A673 (cell line): ENCODE results near the gene AJM1.

Experiments used
- EZH2 ChIP-seq: fragments of 200-600 bp; sonication (generic); IDR thresholded peaks from 2 replicates; pipeline ENCODE4 v1.6.1; 2017; ENCODE audit warnings: borderline replicate concordance, low read depth, mild to moderate bottlenecking, mixed read lengths, antibody characterized with exemption, low read length; ENCODE audit not compliant: poor library complexity, severe bottlenecking
- TF ChIP-seq, protein P1 (sequence below): fragments of 300-800, 200-600 bp; sonication (generic); conservative IDR thresholded peaks from 2 replicates; pipeline ENCODE4 v1.5.1; 2017; ENCODE audit warnings: low read depth, mild to moderate bottlenecking, antibody characterized with exemption, low read length, moderate library complexity, mixed read lengths

GRCh38 chr9:136805207-136805740, 37.0 kb upstream of the AJM1 start:
- TF ChIP-seq, protein P1, sequence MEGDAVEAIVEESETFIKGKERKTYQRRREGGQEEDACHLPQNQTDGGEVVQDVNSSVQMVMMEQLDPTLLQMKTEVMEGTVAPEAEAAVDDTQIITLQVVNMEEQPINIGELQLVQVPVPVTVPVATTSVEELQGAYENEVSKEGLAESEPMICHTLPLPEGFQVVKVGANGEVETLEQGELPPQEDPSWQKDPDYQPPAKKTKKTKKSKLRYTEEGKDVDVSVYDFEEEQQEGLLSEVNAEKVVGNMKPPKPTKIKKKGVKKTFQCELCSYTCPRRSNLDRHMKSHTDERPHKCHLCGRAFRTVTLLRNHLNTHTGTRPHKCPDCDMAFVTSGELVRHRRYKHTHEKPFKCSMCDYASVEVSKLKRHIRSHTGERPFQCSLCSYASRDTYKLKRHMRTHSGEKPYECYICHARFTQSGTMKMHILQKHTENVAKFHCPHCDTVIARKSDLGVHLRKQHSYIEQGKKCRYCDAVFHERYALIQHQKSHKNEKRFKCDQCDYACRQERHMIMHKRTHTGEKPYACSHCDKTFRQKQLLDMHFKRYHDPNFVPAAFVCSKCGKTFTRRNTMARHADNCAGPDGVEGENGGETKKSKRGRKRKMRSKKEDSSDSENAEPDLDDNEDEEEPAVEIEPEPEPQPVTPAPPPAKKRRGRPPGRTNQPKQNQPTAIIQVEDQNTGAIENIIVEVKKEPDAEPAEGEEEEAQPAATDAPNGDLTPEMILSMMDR = no peak
- TF ChIP-seq EZH2 = no peak
